Gastrocnemius medialis (tissue), 4 donors: ENCODE data around the gene PRKD1.

Experiments used
- CTCF ChIP-seq, 5 experiments: fragments of 450-650 bp in 3 of 5; fragments of 200-600 bp in 2 of 5; sonication (generic) in 2 of 5; IDR thresholded peaks in 4 of 5; conservative IDR thresholded peaks in 1 of 5; 1 replicate in 4 of 5; 2 replicates in 1 of 5; pipeline ENCODE4 v1.5.1; 2016 to 2019; ENCODE audit warnings: antibody characterized with exemption in 5 of 5, mild to moderate bottlenecking in 3 of 5, moderate library complexity in 3 of 5
- POLR2A ChIP-seq, 2 donors: fragments of 450-650 bp; IDR thresholded peaks; one replicate each; pipeline ENCODE4 v1.6.1; 2017; ENCODE audit warnings: antibody characterized with exemption in 2 of 2, mild to moderate bottlenecking in 2 of 2, moderate library complexity in 2 of 2

GRCh38 chr14:29759521-29760340, 167.9 kb downstream of the PRKD1 start:
- TF ChIP-seq CTCF (IDR thresholded peaks at IDR 0.05 in 4 of 5, conservative IDR thresholded peaks at IDR 0.05 in 1 of 5), result no peak
- no peak for TF ChIP-seq POLR2A (IDR thresholded peaks at IDR 0.05)
